Loucy (cell line): ENCODE results near the gene SEMA6B.
A peak's percentile ranks its signal among the peaks of the same experiment; 100 is the strongest.

Experiments used
- H2AFZ ChIP-seq: fragments of 200-600 bp; sonication (generic); 2 replicates; pipeline ENCODE4 v1.6.0; 2016; ENCODE audit warnings: antibody characterized with exemption, mild to moderate bottlenecking, low read length, moderate library complexity
- H3F3A ChIP-seq: fragments of 200-600 bp; 2 replicates; pipeline ENCODE4 v1.6.0; 2016; ENCODE audit warnings: antibody characterized with exemption, low read depth, mild to moderate bottlenecking
- H3K27me3 ChIP-seq: fragments of 200-600 bp; sonication (generic); 2 replicates; pipeline ENCODE4 v1.6.1; 2014; ENCODE audit warnings: low read length, mild to moderate bottlenecking; ENCODE audit not compliant: insufficient read depth, poor library complexity, severe bottlenecking
- H3K36me3 ChIP-seq: fragments of 200-600 bp; sonication (generic); 2 replicates; pipeline ENCODE4 v1.6.1; 2016; ENCODE audit warnings: low read length; ENCODE audit not compliant: insufficient read depth
- H3K4me1 ChIP-seq: fragments of 200-600 bp; sonication (generic); 2 replicates; pipeline ENCODE4 v1.5.1; 2014; ENCODE audit warnings: low read length, mild to moderate bottlenecking; ENCODE audit not compliant: insufficient read depth, poor library complexity, severe bottlenecking
- H3K4me2 ChIP-seq: fragments of 200-600 bp; sonication (generic); 2 replicates; pipeline ENCODE4 v1.6.0; 2014; ENCODE audit warnings: antibody characterized with exemption, low read length, low read depth, mild to moderate bottlenecking; ENCODE audit not compliant: poor library complexity, severe bottlenecking
- H3K4me3 ChIP-seq: fragments of 200-600 bp; sonication (generic); 2 replicates; pipeline ENCODE4 v1.5.1; 2014; ENCODE audit warnings: low read length, mild to moderate bottlenecking, mixed read lengths; ENCODE audit not compliant: poor library complexity, severe bottlenecking
- H3K79me2 ChIP-seq: fragments of 200-600 bp; sonication (generic); 2 replicates; pipeline ENCODE4 v1.6.1; 2014; ENCODE audit warnings: low read length; ENCODE audit not compliant: insufficient read depth
- H3K9ac ChIP-seq: fragments of 200-600 bp; sonication (generic); 2 replicates; pipeline ENCODE4 v1.6.0; 2014; ENCODE audit warnings: mild to moderate bottlenecking, low read depth, low read length, moderate library complexity; ENCODE audit not compliant: poor library complexity, severe bottlenecking
- H3K9me2 ChIP-seq: fragments of 200-600 bp; sonication (generic); replicated peaks from 2 replicates; pipeline ENCODE4 v1.6.1; 2016; ENCODE audit warnings: low read depth, low read length, mixed read lengths
- H3K9me3 ChIP-seq: fragments of 200-600 bp; sonication (generic); 2 replicates; pipeline ENCODE4 v1.6.1; 2014; ENCODE audit warnings: mild to moderate bottlenecking, antibody characterized with exemption, low read length, low read depth; ENCODE audit not compliant: insufficient read depth
- H4K20me1 ChIP-seq: fragments of 200-600 bp; sonication (generic); 2 replicates; pipeline ENCODE4 v1.6.0; 2014; ENCODE audit warnings: antibody characterized with exemption, low read length, mild to moderate bottlenecking; ENCODE audit not compliant: insufficient read depth, poor library complexity, severe bottlenecking
- CTCF ChIP-seq: fragments of 200-600 bp; sonication (generic); conservative IDR thresholded peaks from 2 replicates; pipeline ENCODE4 v1.5.1; 2014; ENCODE audit warnings: mild to moderate bottlenecking, antibody characterized with exemption, low read length
- EZH2phosphoT487 ChIP-seq: fragments of 200-600 bp; IDR thresholded peaks from 2 replicates; pipeline ENCODE4 v1.6.1; 2018; ENCODE audit warnings: antibody characterized with exemption, mild to moderate bottlenecking, moderate library complexity, borderline replicate concordance

SEMA6B gene

GRCh38 chr19:4557971-4558941, 1.2 kb downstream of the SEMA6B start:
- H3K4me2 ChIP-seq: no peak overlapping the region
- H3F3A ChIP-seq: no peaks in the 10 kb centered on the region
- no peaks in the 10 kb centered on the region for H3K4me1 ChIP-seq
- no peak overlapping the region for H3K4me3 ChIP-seq
- peak overlapping the region; percentile 67; the same call in 1 of the 2 replicates for H2AFZ ChIP-seq
- no peaks in the 10 kb centered on the region for H4K20me1 ChIP-seq
- no peaks in the 10 kb centered on the region for H3K9me3 ChIP-seq
- no peaks in the 10 kb centered on the region for H3K36me3 ChIP-seq
- H3K9ac ChIP-seq: no peak overlapping the region
- no peaks in the 10 kb centered on the region for H3K27me3 ChIP-seq
- TF ChIP-seq EZH2phosphoT487 (no peak), CTCF (peak; percentile 66)
- no peaks in the 10 kb centered on the region for H3K9me2 ChIP-seq
- H3K79me2 ChIP-seq: no peaks in the 10 kb centered on the region

- Histone ChIP-seq H3K4me1 (no peaks in the 10 kb centered on the region), H3K9ac (no peak overlapping the region), H3K79me2 (no peaks in the 10 kb centered on the region), H3K36me3 (no peaks in the 10 kb centered on the region), H3K27me3 (no peaks in the 10 kb centered on the region), H2AFZ (no peak overlapping the region), H3F3A (no peaks in the 10 kb centered on the region), H4K20me1 (no peaks in the 10 kb centered on the region), H3K4me2 (no peak overlapping the region), H3K4me3 (no peak overlapping the region), H3K9me2 (no peaks in the 10 kb centered on the region), H3K9me3 (no peaks in the 10 kb centered on the region)
- TF ChIP-seq CTCF (peak; percentile 53), EZH2phosphoT487 (no peak)
Measured at GRCh38 chr19:4557144-4557970, 2.1 kb downstream of the SEMA6B start.

GRCh38 chr19:4556597-4557127, 2.8 kb downstream of the SEMA6B start:
- Histone ChIP-seq H3K4me2 (no peak overlapping the region), H4K20me1 (no peaks in the 10 kb centered on the region), H3K4me1 (no peaks in the 10 kb centered on the region), H3K9ac (no peak overlapping the region), H3F3A (no peaks in the 10 kb centered on the region), H3K36me3 (no peaks in the 10 kb centered on the region), H3K9me2 (no peaks in the 10 kb centered on the region), H3K4me3 (no peak overlapping the region), H3K27me3 (no peaks in the 10 kb centered on the region), H3K9me3 (no peaks in the 10 kb centered on the region), H3K79me2 (no peaks in the 10 kb centered on the region), H2AFZ (no peak overlapping the region)
- TF ChIP-seq EZH2phosphoT487 (no peak), CTCF (no peak)
